ENCODE data around the gene GRB10. TPM values are rescaled to one million over a fixed set of nuclear protein-coding genes. Genes with fewer than 3 reads are reported as not detected.

Gene GRB10
- total and polyA plus RNA-seq, 2 of the 8 experiments (the other 6 are each of a cell fraction or from before 2014, with no cell fraction given), result 35.7 to 97.0 TPM

DNA sequence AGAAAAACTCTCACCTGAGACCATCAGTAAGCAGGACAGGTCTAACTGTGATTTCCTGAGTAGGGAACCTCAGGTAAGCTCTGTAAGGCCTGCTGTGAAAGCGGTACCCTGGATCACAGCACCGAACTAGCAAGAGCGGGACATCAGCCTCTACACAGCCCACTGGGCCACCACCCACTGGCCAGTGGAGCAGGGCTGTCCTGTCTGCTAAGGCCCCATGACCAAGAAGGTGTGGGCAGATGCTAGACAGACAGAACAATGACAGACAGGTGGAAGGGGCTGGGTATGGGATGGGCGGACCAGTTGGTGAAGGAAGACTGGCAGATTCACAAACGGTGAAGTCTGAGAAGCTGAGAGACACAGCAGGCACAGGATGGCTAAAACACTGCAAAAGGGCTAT is 138.1 kb downstream of the GRB10 start (continued):
- TF ChIP-seq, protein P1, sequence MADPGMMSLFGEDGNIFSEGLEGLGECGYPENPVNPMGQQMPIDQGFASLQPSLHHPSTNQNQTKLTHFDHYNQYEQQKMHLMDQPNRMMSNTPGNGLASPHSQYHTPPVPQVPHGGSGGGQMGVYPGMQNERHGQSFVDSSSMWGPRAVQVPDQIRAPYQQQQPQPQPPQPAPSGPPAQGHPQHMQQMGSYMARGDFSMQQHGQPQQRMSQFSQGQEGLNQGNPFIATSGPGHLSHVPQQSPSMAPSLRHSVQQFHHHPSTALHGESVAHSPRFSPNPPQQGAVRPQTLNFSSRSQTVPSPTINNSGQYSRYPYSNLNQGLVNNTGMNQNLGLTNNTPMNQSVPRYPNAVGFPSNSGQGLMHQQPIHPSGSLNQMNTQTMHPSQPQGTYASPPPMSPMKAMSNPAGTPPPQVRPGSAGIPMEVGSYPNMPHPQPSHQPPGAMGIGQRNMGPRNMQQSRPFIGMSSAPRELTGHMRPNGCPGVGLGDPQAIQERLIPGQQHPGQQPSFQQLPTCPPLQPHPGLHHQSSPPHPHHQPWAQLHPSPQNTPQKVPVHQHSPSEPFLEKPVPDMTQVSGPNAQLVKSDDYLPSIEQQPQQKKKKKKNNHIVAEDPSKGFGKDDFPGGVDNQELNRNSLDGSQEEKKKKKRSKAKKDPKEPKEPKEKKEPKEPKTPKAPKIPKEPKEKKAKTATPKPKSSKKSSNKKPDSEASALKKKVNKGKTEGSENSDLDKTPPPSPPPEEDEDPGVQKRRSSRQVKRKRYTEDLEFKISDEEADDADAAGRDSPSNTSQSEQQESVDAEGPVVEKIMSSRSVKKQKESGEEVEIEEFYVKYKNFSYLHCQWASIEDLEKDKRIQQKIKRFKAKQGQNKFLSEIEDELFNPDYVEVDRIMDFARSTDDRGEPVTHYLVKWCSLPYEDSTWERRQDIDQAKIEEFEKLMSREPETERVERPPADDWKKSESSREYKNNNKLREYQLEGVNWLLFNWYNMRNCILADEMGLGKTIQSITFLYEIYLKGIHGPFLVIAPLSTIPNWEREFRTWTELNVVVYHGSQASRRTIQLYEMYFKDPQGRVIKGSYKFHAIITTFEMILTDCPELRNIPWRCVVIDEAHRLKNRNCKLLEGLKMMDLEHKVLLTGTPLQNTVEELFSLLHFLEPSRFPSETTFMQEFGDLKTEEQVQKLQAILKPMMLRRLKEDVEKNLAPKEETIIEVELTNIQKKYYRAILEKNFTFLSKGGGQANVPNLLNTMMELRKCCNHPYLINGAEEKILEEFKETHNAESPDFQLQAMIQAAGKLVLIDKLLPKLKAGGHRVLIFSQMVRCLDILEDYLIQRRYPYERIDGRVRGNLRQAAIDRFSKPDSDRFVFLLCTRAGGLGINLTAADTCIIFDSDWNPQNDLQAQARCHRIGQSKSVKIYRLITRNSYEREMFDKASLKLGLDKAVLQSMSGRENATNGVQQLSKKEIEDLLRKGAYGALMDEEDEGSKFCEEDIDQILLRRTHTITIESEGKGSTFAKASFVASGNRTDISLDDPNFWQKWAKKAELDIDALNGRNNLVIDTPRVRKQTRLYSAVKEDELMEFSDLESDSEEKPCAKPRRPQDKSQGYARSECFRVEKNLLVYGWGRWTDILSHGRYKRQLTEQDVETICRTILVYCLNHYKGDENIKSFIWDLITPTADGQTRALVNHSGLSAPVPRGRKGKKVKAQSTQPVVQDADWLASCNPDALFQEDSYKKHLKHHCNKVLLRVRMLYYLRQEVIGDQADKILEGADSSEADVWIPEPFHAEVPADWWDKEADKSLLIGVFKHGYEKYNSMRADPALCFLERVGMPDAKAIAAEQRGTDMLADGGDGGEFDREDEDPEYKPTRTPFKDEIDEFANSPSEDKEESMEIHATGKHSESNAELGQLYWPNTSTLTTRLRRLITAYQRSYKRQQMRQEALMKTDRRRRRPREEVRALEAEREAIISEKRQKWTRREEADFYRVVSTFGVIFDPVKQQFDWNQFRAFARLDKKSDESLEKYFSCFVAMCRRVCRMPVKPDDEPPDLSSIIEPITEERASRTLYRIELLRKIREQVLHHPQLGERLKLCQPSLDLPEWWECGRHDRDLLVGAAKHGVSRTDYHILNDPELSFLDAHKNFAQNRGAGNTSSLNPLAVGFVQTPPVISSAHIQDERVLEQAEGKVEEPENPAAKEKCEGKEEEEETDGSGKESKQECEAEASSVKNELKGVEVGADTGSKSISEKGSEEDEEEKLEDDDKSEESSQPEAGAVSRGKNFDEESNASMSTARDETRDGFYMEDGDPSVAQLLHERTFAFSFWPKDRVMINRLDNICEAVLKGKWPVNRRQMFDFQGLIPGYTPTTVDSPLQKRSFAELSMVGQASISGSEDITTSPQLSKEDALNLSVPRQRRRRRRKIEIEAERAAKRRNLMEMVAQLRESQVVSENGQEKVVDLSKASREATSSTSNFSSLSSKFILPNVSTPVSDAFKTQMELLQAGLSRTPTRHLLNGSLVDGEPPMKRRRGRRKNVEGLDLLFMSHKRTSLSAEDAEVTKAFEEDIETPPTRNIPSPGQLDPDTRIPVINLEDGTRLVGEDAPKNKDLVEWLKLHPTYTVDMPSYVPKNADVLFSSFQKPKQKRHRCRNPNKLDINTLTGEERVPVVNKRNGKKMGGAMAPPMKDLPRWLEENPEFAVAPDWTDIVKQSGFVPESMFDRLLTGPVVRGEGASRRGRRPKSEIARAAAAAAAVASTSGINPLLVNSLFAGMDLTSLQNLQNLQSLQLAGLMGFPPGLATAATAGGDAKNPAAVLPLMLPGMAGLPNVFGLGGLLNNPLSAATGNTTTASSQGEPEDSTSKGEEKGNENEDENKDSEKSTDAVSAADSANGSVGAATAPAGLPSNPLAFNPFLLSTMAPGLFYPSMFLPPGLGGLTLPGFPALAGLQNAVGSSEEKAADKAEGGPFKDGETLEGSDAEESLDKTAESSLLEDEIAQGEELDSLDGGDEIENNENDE (IDR thresholded peaks at IDR 0.05; ENCODE audit: insufficient replicate concordance, low read length), result no peak
- no peak for TF ChIP-seq E2F6 (IDR thresholded peaks at IDR 0.05)
- TF ChIP-seq PHF8 (conservative IDR thresholded peaks at IDR 0.05; ENCODE audit: low read depth, low read length), result no peak
- no peak for TF ChIP-seq POLR2AphosphoS5 (IDR thresholded peaks at IDR 0.05; ENCODE audit: low read depth, low read length)
- TF ChIP-seq NANOG (IDR thresholded peaks at IDR 0.05; ENCODE audit: insufficient read depth, low read depth, low read length, poor library complexity, severe bottlenecking), result no peak
- no peak for TF ChIP-seq SAP30 (IDR thresholded peaks at IDR 0.05; ENCODE audit: insufficient read depth, insufficient replicate concordance, low read length)
- TF ChIP-seq, protein P2, sequence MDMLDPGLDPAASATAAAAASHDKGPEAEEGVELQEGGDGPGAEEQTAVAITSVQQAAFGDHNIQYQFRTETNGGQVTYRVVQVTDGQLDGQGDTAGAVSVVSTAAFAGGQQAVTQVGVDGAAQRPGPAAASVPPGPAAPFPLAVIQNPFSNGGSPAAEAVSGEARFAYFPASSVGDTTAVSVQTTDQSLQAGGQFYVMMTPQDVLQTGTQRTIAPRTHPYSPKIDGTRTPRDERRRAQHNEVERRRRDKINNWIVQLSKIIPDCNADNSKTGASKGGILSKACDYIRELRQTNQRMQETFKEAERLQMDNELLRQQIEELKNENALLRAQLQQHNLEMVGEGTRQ (IDR thresholded peaks at IDR 0.05; ENCODE audit: low read length), result no peak
- no peak for TF ChIP-seq KDM4A (IDR thresholded peaks at IDR 0.05; ENCODE audit: low read depth, low read length, severe bottlenecking)
- TF ChIP-seq NRF1 (IDR thresholded peaks at IDR 0.05; ENCODE audit: low read depth, low read length), result no peak

Data from H1 (cell line).